GM23248 (cell line): Measurements from ENCODE around the gene SLC35F3. TPM values are rescaled to one million over a fixed set of nuclear protein-coding genes. Genes with fewer than 3 reads are reported as not detected.

Source experiments
- DNase-seq: peaks from one replicate; pipeline ENCODE4 v3.0.0-alpha.2; 2015
- H2AFZ ChIP-seq: fragments of 200-600 bp; sonication (generic); 2 replicates; pipeline ENCODE4 v1.6.1; 2016; ENCODE audit warnings: antibody characterized with exemption
- H3F3A ChIP-seq: fragments of 200-600 bp; sonication (generic); 2 replicates; pipeline ENCODE4 v1.6.1; 2016; ENCODE audit warnings: mild to moderate bottlenecking, antibody characterized with exemption, mixed run types; ENCODE audit not compliant: insufficient read depth
- H3K27ac ChIP-seq: fragments of 200-600 bp; sonication (generic); 2 replicates; pipeline ENCODE4 v1.5.1; 2016; ENCODE audit warnings: mild to moderate bottlenecking
- H3K27me3 ChIP-seq: fragments of 200-600 bp; sonication (generic); replicated peaks from 2 replicates; pipeline ENCODE4 v1.6.1; 2016; ENCODE audit warnings: mild to moderate bottlenecking; ENCODE audit not compliant: insufficient read depth
- H3K36me3 ChIP-seq: fragments of 200-600 bp; sonication (generic); 2 replicates; pipeline ENCODE4 v1.6.1; 2016; ENCODE audit warnings: low read depth, mild to moderate bottlenecking
- H3K4me1 ChIP-seq: fragments of 200-600 bp; sonication (generic); 2 replicates; pipeline ENCODE4 v1.6.1; 2016; ENCODE audit warnings: mild to moderate bottlenecking; ENCODE audit not compliant: insufficient read depth
- H3K4me2 ChIP-seq: fragments of 200-600 bp; sonication (generic); one replicate; pipeline ENCODE4 v1.6.1; 2016; ENCODE audit warnings: mild to moderate bottlenecking; ENCODE audit not compliant: unreplicated experiment
- H3K4me3 ChIP-seq: fragments of 200-600 bp; sonication (generic); 2 replicates; pipeline ENCODE4 v1.5.1; 2016; ENCODE audit warnings: mild to moderate bottlenecking
- H3K79me2 ChIP-seq: fragments of 200-600 bp; sonication (generic); 2 replicates; pipeline ENCODE4 v1.6.1; 2016; ENCODE audit warnings: mild to moderate bottlenecking; ENCODE audit not compliant: insufficient read depth
- H3K9ac ChIP-seq: fragments of 200-600 bp; sonication (generic); 2 replicates; pipeline ENCODE4 v1.6.1; 2016; ENCODE audit warnings: mild to moderate bottlenecking
- H3K9me2 ChIP-seq: fragments of 200-600 bp; sonication (generic); 2 replicates; pipeline ENCODE4 v1.6.1; 2016; ENCODE audit warnings: mixed run types, mild to moderate bottlenecking, moderate library complexity; ENCODE audit not compliant: insufficient read depth
- H3K9me3 ChIP-seq: fragments of 200-600 bp; sonication (generic); one replicate; pipeline ENCODE4 v1.6.1; 2017; ENCODE audit warnings: low read depth
- H4K20me1 ChIP-seq: fragments of 200-600 bp; sonication (generic); 2 replicates; pipeline ENCODE4 v1.6.0; 2016; ENCODE audit not compliant: insufficient read depth
- EZH2 ChIP-seq: fragments of 200-600 bp; sonication (generic); IDR thresholded peaks from 2 replicates; pipeline ENCODE4 v1.6.1; 2018; ENCODE audit warnings: antibody characterized with exemption, mild to moderate bottlenecking; ENCODE audit not compliant: insufficient read depth, poor library complexity, severe bottlenecking
- EZH2phosphoT487 ChIP-seq: fragments of 200-600 bp; sonication (generic); IDR thresholded peaks from 2 replicates; pipeline ENCODE4 v1.6.1; 2018; ENCODE audit warnings: antibody characterized with exemption, moderate library complexity, mild to moderate bottlenecking, low read depth; ENCODE audit not compliant: insufficient read depth
- WGBS, 2 experiments: methylation state at CpG; one replicate each; pipeline ENCODE4 v1.1.6; 2015 to 2017; ENCODE audit warnings: low lambda C conversion rate in 2 of 2, low coverage in 1 of 2; ENCODE audit errors: missing lambda C conversion rate in 2 of 2; 5-methylcytosine and 5-hydroxymethylcytosine counted together
- in situ Hi-C: fragments of 300-500 bp; cut with MboI; formaldehyde crosslinking; loops from 2 replicates; pipeline ENCODE4 v1.15.0; 2020
- polyA plus RNA-seq: library from polyadenylated mRNA; unstranded; fragments of >200 nt; fragmentation: Nextera tagmentation; extraction: Ambion mirVana; gene quantifications from 2 replicates; pipeline ENCODE4 v1.2.1, GENCODE V29; 2016
- total RNA-seq: library from RNA; depleted of rRNA; stranded (reverse); fragments of >200 nt; shearing (Covaris generic); gene quantifications from 2 replicates; pipeline ENCODE4 v1.2.3, GENCODE V29; 2014

Gene SLC35F3
- total and polyA plus RNA-seq, 2 experiments from 2014 or later: 0.43 to 1.3 TPM

GRCh38 chr1:233998891-233999290 lies 94.4 kb downstream of the SLC35F3 start:
- no peaks in the 10 kb centered on the region for H3K9me2 ChIP-seq

GRCh38 chr1:234000557-234001041 lies 96.1 kb downstream of the SLC35F3 start:
- TF ChIP-seq EZH2 (no peak), EZH2phosphoT487 (no peak)
- no peaks in the 10 kb centered on the region for H3K27me3 ChIP-seq
- no peak overlapping the region for H3K9ac ChIP-seq
- in situ Hi-C loops: no loop called here
- no peaks in the 10 kb centered on the region for H3K9me3 ChIP-seq
- H3K4me2 ChIP-seq: no peak overlapping the region
- H4K20me1 ChIP-seq: no peaks in the 10 kb centered on the region
- no peak overlapping the region for H2AFZ ChIP-seq
- no peak overlapping the region for H3K27ac ChIP-seq
- no peak for DNase-seq
- H3K4me1 ChIP-seq: no peaks in the 10 kb centered on the region
- no peaks in the 10 kb centered on the region for H3K9me2 ChIP-seq
- no peaks in the 10 kb centered on the region for H3K36me3 ChIP-seq
- no peaks in the 10 kb centered on the region for H3K79me2 ChIP-seq
- WGBS, 2 experiments: 3 to 5% methylated on average over 5 of the region's 5 CpGs
- no peak overlapping the region for H3K4me3 ChIP-seq
- no peaks in the 10 kb centered on the region for H3F3A ChIP-seq

More at GRCh38 chr1:233998891-233999290, 94.4 kb downstream of the SLC35F3 start:
- Histone ChIP-seq H3K79me2 (no peaks in the 10 kb centered on the region), H2AFZ (no peak overlapping the region), H4K20me1 (no peaks in the 10 kb centered on the region), H3K9me3 (no peaks in the 10 kb centered on the region), H3K4me1 (no peaks in the 10 kb centered on the region), H3K27ac (no peak overlapping the region), H3K4me2 (no peak overlapping the region), H3K36me3 (no peaks in the 10 kb centered on the region), H3K27me3 (no peaks in the 10 kb centered on the region), H3F3A (no peaks in the 10 kb centered on the region), H3K4me3 (no peak overlapping the region), H3K9ac (no peak overlapping the region)
- in situ Hi-C loops: no loop called here
- 29 to 31% methylated on average over 6 of the region's 6 CpGs for WGBS, 2 experiments
- TF ChIP-seq EZH2phosphoT487 (no peak), EZH2 (no peak)
- no peak for DNase-seq

- H3K79me2 ChIP-seq: no peaks in the 10 kb centered on the region
- H3K36me3 ChIP-seq: no peaks in the 10 kb centered on the region
- H3K9me2 ChIP-seq: no peaks in the 10 kb centered on the region
- no peaks in the 10 kb centered on the region for H3K4me1 ChIP-seq
- no peaks in the 10 kb centered on the region for H3K9me3 ChIP-seq
- in situ Hi-C loops: no loop called here
- no peak overlapping the region for H2AFZ ChIP-seq
- no peak for TF ChIP-seq EZH2phosphoT487
- no peak for TF ChIP-seq EZH2
- no peaks in the 10 kb centered on the region for H3F3A ChIP-seq
- no peak for DNase-seq
- no peak overlapping the region for H3K9ac ChIP-seq
- no peak overlapping the region for H3K4me3 ChIP-seq
- H3K4me2 ChIP-seq: no peak overlapping the region
- H4K20me1 ChIP-seq: no peaks in the 10 kb centered on the region
- H3K27me3 ChIP-seq: no peaks in the 10 kb centered on the region
- no peak overlapping the region for H3K27ac ChIP-seq
These were observed 97.3 kb downstream of the SLC35F3 start for GRCh38 chr1:234001817-234002216.

- H3K9ac ChIP-seq: no peak overlapping the region
- no peaks in the 10 kb centered on the region for H4K20me1 ChIP-seq
- H3K9me2 ChIP-seq: no peaks in the 10 kb centered on the region
- no peak overlapping the region for H2AFZ ChIP-seq
- H3K4me3 ChIP-seq: no peak overlapping the region
- H3F3A ChIP-seq: no peaks in the 10 kb centered on the region
- H3K36me3 ChIP-seq: no peaks in the 10 kb centered on the region
- no peak for TF ChIP-seq EZH2phosphoT487
- no peak for TF ChIP-seq EZH2
- no peaks in the 10 kb centered on the region for H3K4me1 ChIP-seq
- H3K27ac ChIP-seq: no peak overlapping the region
- no peak overlapping the region for H3K4me2 ChIP-seq
- H3K27me3 ChIP-seq: no peaks in the 10 kb centered on the region
- in situ Hi-C loops: no loop called here
- H3K9me3 ChIP-seq: no peaks in the 10 kb centered on the region
- no peaks in the 10 kb centered on the region for H3K79me2 ChIP-seq
- DNase-seq: no peak
These were observed 100.1 kb downstream of the SLC35F3 start for GRCh38 chr1:234004591-234004990.

GRCh38 chr1:234007684-234008083 lies 103.2 kb downstream of the SLC35F3 start:
- 15 to 35% methylated on average over 1 of the region's 1 CpG for WGBS, 2 experiments
- H3K4me1 ChIP-seq: no peaks in the 10 kb centered on the region
- no peaks in the 10 kb centered on the region for H3K9me3 ChIP-seq
- H3K27me3 ChIP-seq: no peaks in the 10 kb centered on the region
- H3K36me3 ChIP-seq: no peaks in the 10 kb centered on the region
- in situ Hi-C loops: no loop called here
- no peak overlapping the region for H2AFZ ChIP-seq
- no peaks in the 10 kb centered on the region for H3K9me2 ChIP-seq
- H3K4me3 ChIP-seq: no peak overlapping the region
- H4K20me1 ChIP-seq: no peaks in the 10 kb centered on the region
- no peak overlapping the region for H3K9ac ChIP-seq
- H3K79me2 ChIP-seq: no peaks in the 10 kb centered on the region
- no peaks in the 10 kb centered on the region for H3F3A ChIP-seq
- no peak overlapping the region for H3K4me2 ChIP-seq
- DNase-seq: no peak
- H3K27ac ChIP-seq: no peak overlapping the region
- TF ChIP-seq EZH2: no peak
- TF ChIP-seq EZH2phosphoT487: no peak
